ENCODE results near the gene TMEM255B.

DNA sequence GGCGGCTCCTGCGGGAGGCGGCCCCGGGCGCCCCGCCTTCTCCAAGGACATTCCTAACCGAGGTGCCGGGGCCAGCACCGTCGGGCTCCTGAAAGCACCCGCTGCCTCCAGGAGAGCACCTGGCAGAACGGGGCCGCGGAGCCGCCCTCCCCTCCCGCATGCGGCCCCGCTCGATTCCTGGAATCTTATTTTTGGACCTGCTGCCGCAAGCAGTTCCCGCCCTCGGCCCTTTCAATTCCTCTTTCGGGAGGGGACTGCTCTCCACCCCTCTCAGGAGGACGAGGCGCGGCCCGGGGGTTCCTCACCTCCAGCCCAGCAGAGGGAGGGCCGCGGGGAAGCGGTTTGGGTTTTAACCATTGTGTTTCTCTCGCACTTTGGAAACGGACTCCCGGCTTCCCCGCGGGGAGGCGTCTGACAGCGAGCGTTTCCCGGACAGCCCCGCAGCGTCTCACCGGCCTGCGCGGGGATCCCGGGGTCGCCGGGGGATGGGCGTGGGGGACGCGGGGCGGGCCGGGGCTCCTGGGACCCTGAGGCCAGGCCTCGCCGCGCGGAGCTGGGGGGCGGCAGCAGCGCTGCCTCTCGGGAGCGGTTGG lies 104.0 kb downstream of the TMEM255B start:
- TF ChIP-seq, protein P1, sequence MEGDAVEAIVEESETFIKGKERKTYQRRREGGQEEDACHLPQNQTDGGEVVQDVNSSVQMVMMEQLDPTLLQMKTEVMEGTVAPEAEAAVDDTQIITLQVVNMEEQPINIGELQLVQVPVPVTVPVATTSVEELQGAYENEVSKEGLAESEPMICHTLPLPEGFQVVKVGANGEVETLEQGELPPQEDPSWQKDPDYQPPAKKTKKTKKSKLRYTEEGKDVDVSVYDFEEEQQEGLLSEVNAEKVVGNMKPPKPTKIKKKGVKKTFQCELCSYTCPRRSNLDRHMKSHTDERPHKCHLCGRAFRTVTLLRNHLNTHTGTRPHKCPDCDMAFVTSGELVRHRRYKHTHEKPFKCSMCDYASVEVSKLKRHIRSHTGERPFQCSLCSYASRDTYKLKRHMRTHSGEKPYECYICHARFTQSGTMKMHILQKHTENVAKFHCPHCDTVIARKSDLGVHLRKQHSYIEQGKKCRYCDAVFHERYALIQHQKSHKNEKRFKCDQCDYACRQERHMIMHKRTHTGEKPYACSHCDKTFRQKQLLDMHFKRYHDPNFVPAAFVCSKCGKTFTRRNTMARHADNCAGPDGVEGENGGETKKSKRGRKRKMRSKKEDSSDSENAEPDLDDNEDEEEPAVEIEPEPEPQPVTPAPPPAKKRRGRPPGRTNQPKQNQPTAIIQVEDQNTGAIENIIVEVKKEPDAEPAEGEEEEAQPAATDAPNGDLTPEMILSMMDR (IDR thresholded peaks at IDR 0.05), result no peak
- TF ChIP-seq POLR2A (IDR thresholded peaks at IDR 0.05), result no peak
